Skeletal muscle tissue (tissue), 4 donors: Measurements from ENCODE around the gene EGR4. TPM values are rescaled to one million over a fixed set of nuclear protein-coding genes. Genes with fewer than 3 reads are reported as not detected.

Experiments used
- H3K27ac ChIP-seq: one replicate; pipeline ENCODE4 v1.7.0; 2013; ENCODE audit warnings: mild to moderate bottlenecking, low read depth, low read length, inconsistent platforms
- H3K27me3 ChIP-seq, 3 donors: one replicate each; pipeline ENCODE4 v1.7.0; 2013; ENCODE audit warnings: low read length in 3 of 3; ENCODE audit not compliant: control insufficient read depth in 3 of 3, insufficient read depth in 3 of 3
- H3K36me3 ChIP-seq, 3 donors: one replicate each; pipeline ENCODE4 v1.7.0; 2013; ENCODE audit warnings: low read length in 3 of 3; ENCODE audit not compliant: control insufficient read depth in 3 of 3, insufficient read depth in 3 of 3
- H3K4me1 ChIP-seq, 3 donors: one replicate each; pipeline ENCODE4 v1.7.0; 2013; ENCODE audit warnings: low read length in 3 of 3, mild to moderate bottlenecking in 3 of 3; ENCODE audit not compliant: control insufficient read depth in 3 of 3, insufficient read depth in 3 of 3
- H3K4me3 ChIP-seq, 3 donors: one replicate each; pipeline ENCODE4 v1.7.0; 2013; ENCODE audit warnings: low read length in 3 of 3
- H3K9ac ChIP-seq, 3 donors: one replicate each; pipeline ENCODE4 v1.7.0; 2013; ENCODE audit warnings: low read length in 3 of 3, mild to moderate bottlenecking in 3 of 3, moderate library complexity in 2 of 3, low read depth in 1 of 3
- H3K9me3 ChIP-seq, 3 donors: one replicate each; pipeline ENCODE4 v1.7.0; 2013; ENCODE audit warnings: low read length in 3 of 3; ENCODE audit not compliant: control insufficient read depth in 3 of 3
- total RNA-seq: library from RNA; depleted of rRNA; stranded (reverse); fragments of >200 nt; gene quantifications from one replicate; pipeline ENCODE4 v1.2.3, GENCODE V29; 2014
- donor health status: Osteomylitis.

Gene EGR4
- total RNA-seq, 1 donor from 2014 or later, result not detected

DNA sequence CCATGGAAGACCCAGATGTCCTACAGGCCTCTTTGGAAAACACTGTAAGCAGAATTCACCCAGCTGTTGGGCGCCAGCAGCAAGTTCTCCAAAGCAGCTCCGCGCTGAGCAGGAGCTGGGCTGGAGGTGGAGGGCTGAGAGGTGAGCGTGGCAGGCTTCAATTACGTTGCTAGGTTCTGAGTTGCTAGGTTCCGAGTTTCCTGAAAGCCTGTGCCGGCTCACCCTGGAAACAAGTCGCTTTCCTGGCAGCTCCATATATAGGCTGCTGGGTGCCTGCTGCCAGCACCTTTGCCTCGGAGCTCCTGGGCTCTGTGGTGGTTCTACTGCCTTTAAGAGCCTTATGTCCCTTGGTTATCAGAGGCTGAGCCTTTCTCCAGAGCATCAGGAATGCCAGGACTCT, 14.4 kb upstream of the EGR4 start:
- no peaks in the 10 kb centered on the region for H3K4me1 ChIP-seq
- no peaks in the 10 kb centered on the region for H3K9me3 ChIP-seq

GRCh38 chr2:73301636-73302035, 8.3 kb upstream of the EGR4 start:
- no peak overlapping the region for H3K9ac ChIP-seq
- H3K36me3 ChIP-seq, result no peaks in the 10 kb centered on the region
- peaks cover 3 to 17% (median 8%) of the 10 kb centered on the region in 3 donors for H3K27me3 ChIP-seq
- H3K27ac ChIP-seq, result no peak overlapping the region
- H3K4me3 ChIP-seq, result no peak overlapping the region
- no peaks in the 10 kb centered on the region for H3K9me3 ChIP-seq
- H3K4me1 ChIP-seq, result no peaks in the 10 kb centered on the region

More for the DNA sequence above, 14.4 kb upstream of the EGR4 start:
- no peaks in the 10 kb centered on the region for H3K36me3 ChIP-seq
- H3K27me3 ChIP-seq, result peaks cover 0 to 5% (median 0%) of the 10 kb centered on the region in 3 donors
- H3K4me3 ChIP-seq, result no peak overlapping the region
- H3K27ac ChIP-seq, result no peak overlapping the region
- no peak overlapping the region for H3K9ac ChIP-seq

- Histone ChIP-seq H3K9me3 (no peaks in the 10 kb centered on the region), H3K36me3 (no peaks in the 10 kb centered on the region), H3K27ac (no peak overlapping the region), H3K4me3 (no peak overlapping the region), H3K27me3 (peaks cover 8 to 22% (median 13%) of the 10 kb centered on the region in 3 donors), H3K4me1 (no peaks in the 10 kb centered on the region), H3K9ac (no peak overlapping the region)
Measured at GRCh38 chr2:73300926-73301325, 7.6 kb upstream of the EGR4 start.

GRCh38 chr2:73297586-73297985, 4.2 kb upstream of the EGR4 start:
- peaks cover 40 to 48% (median 42%) of the 10 kb centered on the region in 3 donors for H3K27me3 ChIP-seq
- H3K9ac ChIP-seq, result no peak overlapping the region
- peaks cover 0 to 5% (median 0%) of the 10 kb centered on the region in 3 donors for H3K9me3 ChIP-seq
- no peak overlapping the region for H3K27ac ChIP-seq
- no peaks in the 10 kb centered on the region for H3K36me3 ChIP-seq
- H3K4me3 ChIP-seq, result no peak overlapping the region
- peaks cover 0 to 4% (median 3%) of the 10 kb centered on the region in 3 donors for H3K4me1 ChIP-seq

DNA sequence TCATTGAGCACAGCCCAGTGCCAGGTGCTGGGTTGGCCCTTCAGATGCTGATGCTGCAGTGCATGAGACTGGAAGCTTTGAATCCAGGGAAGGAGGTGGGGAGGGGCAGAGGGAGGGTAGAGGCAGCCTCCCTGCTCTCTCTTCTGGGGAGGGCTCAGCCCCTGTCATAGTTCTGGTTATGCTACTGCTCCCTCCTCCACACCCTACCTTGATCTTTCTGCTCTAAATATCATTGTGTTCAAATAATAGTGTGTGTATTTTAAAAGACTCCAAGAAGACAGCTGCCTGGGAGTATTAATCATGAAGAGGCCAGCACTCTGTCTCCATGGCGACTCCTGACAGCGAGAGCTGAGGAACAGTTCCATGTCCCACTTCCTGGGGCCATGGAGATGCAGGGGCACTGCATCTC, 3.8 kb upstream of the EGR4 start:
- no peak overlapping the region for H3K27ac ChIP-seq
- H3K9ac ChIP-seq, result no peak overlapping the region
- no peaks in the 10 kb centered on the region for H3K36me3 ChIP-seq
- peaks cover 0 to 4% (median 3%) of the 10 kb centered on the region in 3 donors for H3K4me1 ChIP-seq
- H3K9me3 ChIP-seq, result peaks cover 0 to 5% (median 0%) of the 10 kb centered on the region in 3 donors
- H3K27me3 ChIP-seq, result peaks cover 44 to 52% (median 46%) of the 10 kb centered on the region in 3 donors
- no peak overlapping the region for H3K4me3 ChIP-seq

- Histone ChIP-seq H3K9me3 (peaks cover 0 to 5% (median 0%) of the 10 kb centered on the region in 3 donors), H3K4me1 (peaks cover 0 to 7% (median 3%) of the 10 kb centered on the region in 3 donors), H3K9ac (no peak overlapping the region), H3K4me3 (no peak overlapping the region), H3K36me3 (no peaks in the 10 kb centered on the region), H3K27ac (no peak overlapping the region), H3K27me3 (peaks cover 57 to 61% (median 59%) of the 10 kb centered on the region in 3 donors)
Measured at GRCh38 chr2:73295751-73296400, 2.5 kb upstream of the EGR4 start.

- Histone ChIP-seq H3K4me3 (no peak overlapping the region), H3K27me3 (peaks cover 71 to 74% (median 74%) of the 10 kb centered on the region in 3 donors), H3K9ac (no peak overlapping the region), H3K27ac (no peak overlapping the region), H3K9me3 (peaks cover 0 to 5% (median 0%) of the 10 kb centered on the region in 3 donors), H3K4me1 (peaks cover 0 to 7% (median 3%) of the 10 kb centered on the region in 3 donors), H3K36me3 (no peaks in the 10 kb centered on the region)
Measured at GRCh38 chr2:73294239-73294638, 891 bp upstream of the EGR4 start.

GRCh38 chr2:73292906-73293533, 328 bp downstream of the EGR4 start:
- Histone ChIP-seq H3K4me3 (peak overlapping the region in 1 of 3 donors; percentile 48), H3K27ac (no peak overlapping the region), H3K9ac (no peak overlapping the region), H3K4me1 (peaks cover 0 to 7% (median 3%) of the 10 kb centered on the region in 3 donors), H3K27me3 (peaks cover 74 to 85% (median 82%) of the 10 kb centered on the region in 3 donors), H3K9me3 (peaks cover 0 to 5% (median 0%) of the 10 kb centered on the region in 3 donors), H3K36me3 (no peaks in the 10 kb centered on the region)

DNA sequence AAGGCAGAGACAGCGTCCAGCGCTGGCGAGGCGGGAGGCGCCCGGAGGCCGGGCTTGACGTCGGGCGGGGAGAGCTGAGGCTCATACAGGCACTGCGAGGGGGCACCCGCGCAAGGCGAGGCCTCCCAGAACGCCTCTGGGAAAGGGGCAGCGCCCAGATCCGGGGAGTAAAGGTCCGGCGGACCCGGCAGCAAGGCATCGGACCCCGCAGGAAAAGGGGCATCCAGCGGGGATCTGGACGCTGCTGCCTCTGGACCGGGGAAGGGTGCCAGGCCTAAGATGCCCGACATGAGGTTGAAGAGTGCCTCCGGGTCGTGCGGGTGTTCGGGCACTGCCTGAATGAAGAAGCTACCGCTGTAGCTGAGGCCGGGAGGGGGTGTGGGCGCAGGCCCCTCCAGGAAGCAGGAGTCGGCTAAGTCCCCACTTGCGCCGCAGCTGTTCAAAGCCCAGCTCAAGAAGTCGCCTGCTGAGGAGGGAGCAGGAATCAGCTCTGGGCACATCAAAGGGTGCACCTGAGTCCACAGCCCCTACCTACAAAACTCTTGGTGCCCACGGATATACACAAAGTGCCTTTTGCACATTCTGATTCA, 937 bp downstream of the EGR4 start:
- Histone ChIP-seq H3K36me3 (no peaks in the 10 kb centered on the region), H3K9ac (no peak overlapping the region), H3K27me3 (peaks cover 72 to 85% (median 82%) of the 10 kb centered on the region in 3 donors), H3K27ac (no peak overlapping the region), H3K4me1 (peaks cover 0 to 7% (median 3%) of the 10 kb centered on the region in 3 donors), H3K4me3 (no peak overlapping the region), H3K9me3 (peaks cover 0 to 5% (median 0%) of the 10 kb centered on the region in 3 donors)
